Nephron (organoid): ENCODE measurements around the gene LRRC8C.
A peak's percentile ranks its signal among the peaks of the same experiment; 100 is the strongest.

Experiments used
- H3K27ac Mint-ChIP-seq, 3 experiments: 2 replicates each; pipeline ENCODE4 v1.8.0; 2020; ENCODE audit warnings: mixed read lengths in 3 of 3, mild to moderate bottlenecking in 2 of 3, moderate library complexity in 1 of 3
- H3K27me3 Mint-ChIP-seq: 2 replicates; pipeline ENCODE4 v1.8.0; 2021; ENCODE audit warnings: low read depth, mild to moderate bottlenecking, moderate library complexity, mixed read lengths
- H3K36me3 Mint-ChIP-seq: 2 replicates; pipeline ENCODE4 v1.8.0; 2020; ENCODE audit warnings: low read depth, mixed read lengths
- H3K4me1 Mint-ChIP-seq: 2 replicates; pipeline ENCODE4 v1.8.0; 2020; ENCODE audit warnings: mixed read lengths
- H3K4me3 Mint-ChIP-seq, 3 experiments: 2 replicates each; pipeline ENCODE4 v1.8.0; 2020; ENCODE audit warnings: mild to moderate bottlenecking in 3 of 3, mixed read lengths in 3 of 3, moderate library complexity in 2 of 3
- H3K9me3 Mint-ChIP-seq: 2 replicates; pipeline ENCODE4 v1.8.0; 2020; ENCODE audit warnings: mixed read lengths
- TF ChIP-seq, protein P1 (sequence below), 3 experiments: fragments of 200-600 bp; sonication (generic); IDR thresholded peaks; one replicate each; pipeline ENCODE4 v1.5.0; 2021; ENCODE audit warnings: antibody characterized with exemption in 3 of 3; ENCODE audit not compliant: unreplicated experiment in 3 of 3

The LRRC8C gene

GRCh38 chr1:89632657-89633247 is at the start of gene LRRC8C:
LRRC8C (plus strand) TSS chr1:89633120; CDS start chr1:89686474, 53,354 bp downstream.
- H3K27me3 Mint-ChIP-seq = peaks cover 52% of the 10 kb centered on the region
- TF ChIP-seq, protein P1, sequence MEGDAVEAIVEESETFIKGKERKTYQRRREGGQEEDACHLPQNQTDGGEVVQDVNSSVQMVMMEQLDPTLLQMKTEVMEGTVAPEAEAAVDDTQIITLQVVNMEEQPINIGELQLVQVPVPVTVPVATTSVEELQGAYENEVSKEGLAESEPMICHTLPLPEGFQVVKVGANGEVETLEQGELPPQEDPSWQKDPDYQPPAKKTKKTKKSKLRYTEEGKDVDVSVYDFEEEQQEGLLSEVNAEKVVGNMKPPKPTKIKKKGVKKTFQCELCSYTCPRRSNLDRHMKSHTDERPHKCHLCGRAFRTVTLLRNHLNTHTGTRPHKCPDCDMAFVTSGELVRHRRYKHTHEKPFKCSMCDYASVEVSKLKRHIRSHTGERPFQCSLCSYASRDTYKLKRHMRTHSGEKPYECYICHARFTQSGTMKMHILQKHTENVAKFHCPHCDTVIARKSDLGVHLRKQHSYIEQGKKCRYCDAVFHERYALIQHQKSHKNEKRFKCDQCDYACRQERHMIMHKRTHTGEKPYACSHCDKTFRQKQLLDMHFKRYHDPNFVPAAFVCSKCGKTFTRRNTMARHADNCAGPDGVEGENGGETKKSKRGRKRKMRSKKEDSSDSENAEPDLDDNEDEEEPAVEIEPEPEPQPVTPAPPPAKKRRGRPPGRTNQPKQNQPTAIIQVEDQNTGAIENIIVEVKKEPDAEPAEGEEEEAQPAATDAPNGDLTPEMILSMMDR (IDR thresholded peaks at IDR 0.05; ENCODE audit: unreplicated experiment in 3 of 3) = peak; percentile 31 to 47 (median 36)
- peak within 1 kb of the TSS; percentile 90 to 92 (median 91) for H3K4me3 Mint-ChIP-seq
- H3K27ac Mint-ChIP-seq = peak within 1 kb of the TSS in 2 of 3 experiments; percentile 51 to 69
- H3K4me1 Mint-ChIP-seq = no peaks in the 10 kb centered on the region
- H3K9me3 Mint-ChIP-seq = no peaks in the 10 kb centered on the region
- H3K36me3 Mint-ChIP-seq = no peaks in the 10 kb centered on the region

GRCh38 chr1:89584211-89584610 is 48.7 kb upstream of the LRRC8C start:
- H3K4me3 Mint-ChIP-seq = no peak overlapping the region
- TF ChIP-seq, protein P1 (IDR thresholded peaks at IDR 0.05; ENCODE audit: unreplicated experiment in 3 of 3) = no peak
- no peaks in the 10 kb centered on the region for H3K27me3 Mint-ChIP-seq
- peaks cover 27% of the 10 kb centered on the region for H3K36me3 Mint-ChIP-seq
- no peaks in the 10 kb centered on the region for H3K4me1 Mint-ChIP-seq
- H3K27ac Mint-ChIP-seq = no peak overlapping the region
- no peaks in the 10 kb centered on the region for H3K9me3 Mint-ChIP-seq

- TF ChIP-seq, protein P1 (IDR thresholded peaks at IDR 0.05; ENCODE audit: unreplicated experiment in 3 of 3) = no peak
- H3K27me3 Mint-ChIP-seq = no peaks in the 10 kb centered on the region
- no peak overlapping the region for H3K27ac Mint-ChIP-seq
- H3K4me3 Mint-ChIP-seq = no peak overlapping the region
- no peaks in the 10 kb centered on the region for H3K9me3 Mint-ChIP-seq
- H3K36me3 Mint-ChIP-seq = peaks cover 27% of the 10 kb centered on the region
- H3K4me1 Mint-ChIP-seq = no peaks in the 10 kb centered on the region
Observed at GRCh38 chr1:89584781-89585180, 48.1 kb upstream of the LRRC8C start.

- TF ChIP-seq, protein P1 (IDR thresholded peaks at IDR 0.05; ENCODE audit: unreplicated experiment in 3 of 3) = no peak
- H3K36me3 Mint-ChIP-seq = peaks cover 20% of the 10 kb centered on the region
- no peaks in the 10 kb centered on the region for H3K9me3 Mint-ChIP-seq
- no peaks in the 10 kb centered on the region for H3K27me3 Mint-ChIP-seq
- peak overlapping the region in 1 of 3 experiments; percentile 40 for H3K27ac Mint-ChIP-seq
- H3K4me1 Mint-ChIP-seq = no peaks in the 10 kb centered on the region
- no peak overlapping the region for H3K4me3 Mint-ChIP-seq
Observed at GRCh38 chr1:89587729-89588161, 45.2 kb upstream of the LRRC8C start.

- H3K27ac Mint-ChIP-seq = no peak overlapping the region
- H3K4me1 Mint-ChIP-seq = no peaks in the 10 kb centered on the region
- H3K27me3 Mint-ChIP-seq = no peaks in the 10 kb centered on the region
- H3K4me3 Mint-ChIP-seq = no peak overlapping the region
- TF ChIP-seq, protein P1 (IDR thresholded peaks at IDR 0.05; ENCODE audit: unreplicated experiment in 3 of 3) = no peak
- peaks cover 13% of the 10 kb centered on the region for H3K36me3 Mint-ChIP-seq
- H3K9me3 Mint-ChIP-seq = no peaks in the 10 kb centered on the region
Observed at GRCh38 chr1:89588480-89588879, 44.4 kb upstream of the LRRC8C start.

GRCh38 chr1:89589515-89589914 is 43.4 kb upstream of the LRRC8C start:
- H3K4me1 Mint-ChIP-seq = no peaks in the 10 kb centered on the region
- no peaks in the 10 kb centered on the region for H3K9me3 Mint-ChIP-seq
- no peak overlapping the region for H3K27ac Mint-ChIP-seq
- no peaks in the 10 kb centered on the region for H3K27me3 Mint-ChIP-seq
- TF ChIP-seq, protein P1 (IDR thresholded peaks at IDR 0.05; ENCODE audit: unreplicated experiment in 3 of 3) = no peak
- no peak overlapping the region for H3K4me3 Mint-ChIP-seq
- peaks cover 8% of the 10 kb centered on the region for H3K36me3 Mint-ChIP-seq
